GM12878 (cell line): ENCODE measurements around the gene COX18. TPM values are rescaled to one million over a fixed set of nuclear protein-coding genes. Genes with fewer than 3 reads are reported as not detected.

Experiments
- ATAC-seq: fragments of 200-7000 bp; cut with Tn5 transposase; 3 replicates; pipeline ENCODE4 v1.9.1; 2020; ENCODE audit warnings: mild to moderate bottlenecking, moderate library complexity
- BruUV-seq: library from RNA; stranded (reverse); fragments of 400-500 nt; replicated peaks from 2 replicates; lab custom pipeline; 2021; lab: Mats Ljungman, UMichigan
- CTCF ChIA-PET: fragments of 300-600 bp; sonication (Branson Sonifier 250); formaldehyde crosslinking; extraction: SDS; loops from one replicate; lab custom pipeline; 2021; ENCODE audit warnings: inconsistent platforms; lab: Yijun Ruan, JAX
- POLR2A ChIA-PET: fragments of 350-600 bp; formaldehyde crosslinking; extraction: SDS; loops from one replicate; lab custom pipeline; 2021; ENCODE audit warnings: inconsistent platforms; lab: Charles Lee
- RAD21 ChIA-PET: fragments of 300-600 bp; sonication (Branson Sonifier 250); formaldehyde crosslinking; loops from one replicate; lab custom pipeline; 2023; ENCODE audit warnings: antibody characterized with exemption; ENCODE audit not compliant: unreplicated experiment; lab: Charles Lee
- SMC1A ChIA-PET: fragments of 300-600 bp; sonication (Branson Sonifier 250); formaldehyde crosslinking; loops from one replicate; lab custom pipeline; 2023; ENCODE audit not compliant: unreplicated experiment, uncharacterized antibody; lab: Charles Lee
- DNase-seq: peaks from one replicate; pipeline ENCODE4 v3.0.0-alpha.2; 2011; ENCODE audit warnings: low read depth, low spot score
- FAIRE-seq: peaks from 3 replicates; lab custom pipeline; 2011; peaks lifted over from hg19 to GRCh38; lab: Jason Lieb, UNC
- H2AFZ ChIP-seq: 2 replicates; pipeline ENCODE4 v1.6.0; 2011; ENCODE audit warnings: low read depth, low read length, control low read depth; ENCODE audit not compliant: control insufficient read depth
- H3K27ac ChIP-seq: 2 replicates; pipeline ENCODE4 v1.5.1; 2011; ENCODE audit warnings: control low read depth; ENCODE audit not compliant: control insufficient read depth, insufficient read depth
- H3K27me3 ChIP-seq, 2 experiments: replicated peaks in 1 of 2; 2 replicates each; pipeline versions ENCODE4 v1.6.0 to v1.6.1; 2011; ENCODE audit warnings: low read length in 1 of 2; ENCODE audit not compliant: control insufficient read depth in 2 of 2, insufficient read depth in 2 of 2
- H3K36me3 ChIP-seq, 2 experiments: 2 replicates each; pipeline ENCODE4 v1.5.1; 2011; ENCODE audit warnings: low read length in 1 of 2; ENCODE audit not compliant: control insufficient read depth in 2 of 2, insufficient read depth in 2 of 2
- H3K4me1 ChIP-seq: 2 replicates; pipeline ENCODE4 v1.6.1; 2011; ENCODE audit warnings: mild to moderate bottlenecking, low read length, moderate library complexity, mixed read lengths; ENCODE audit not compliant: control insufficient read depth, insufficient read depth
- H3K4me2 ChIP-seq: 2 replicates; pipeline ENCODE4 v1.6.0; 2011; ENCODE audit warnings: control low read depth; ENCODE audit not compliant: control insufficient read depth, insufficient read depth
- H3K4me3 ChIP-seq: fragments of 200-600 bp; sonication (generic); 2 replicates; pipeline ENCODE4 v1.5.1; 2016
- H3K79me2 ChIP-seq: 2 replicates; pipeline ENCODE4 v1.6.0; 2011; ENCODE audit warnings: low read length; ENCODE audit not compliant: control insufficient read depth, insufficient read depth
- H3K9ac ChIP-seq: 2 replicates; pipeline ENCODE4 v1.8.0; 2011; ENCODE audit warnings: low read length, control low read depth, mixed read lengths; ENCODE audit not compliant: control insufficient read depth, insufficient read depth
- H3K9me3 ChIP-seq: replicated peaks from 3 replicates; pipeline ENCODE4 v1.5.1; 2011; ENCODE audit warnings: mild to moderate bottlenecking, low read length; ENCODE audit not compliant: control insufficient read depth, insufficient read depth
- H4K20me1 ChIP-seq: 2 replicates; pipeline ENCODE4 v1.6.0; 2011; ENCODE audit not compliant: control insufficient read depth, insufficient read depth
- FOXM1 ChIP-seq: IDR thresholded peaks from 2 replicates; pipeline ENCODE4 v1.6.1; 2012; ENCODE audit warnings: low read depth, mild to moderate bottlenecking, inconsistent platforms, low read length, moderate library complexity
- NR2C2 ChIP-seq: IDR thresholded peaks from 2 replicates; pipeline ENCODE4 v1.6.1; 2011; ENCODE audit warnings: borderline replicate concordance, low read depth; ENCODE audit not compliant: control insufficient read depth, insufficient read length
- NR2F1 ChIP-seq: fragments of 450-650 bp; conservative IDR thresholded peaks from 2 replicates; pipeline ENCODE4 v1.6.1; 2017; ENCODE audit warnings: mild to moderate bottlenecking
- SPI1 ChIP-seq: IDR thresholded peaks from 2 replicates; pipeline ENCODE4 v1.6.1; 2011; ENCODE audit warnings: low read depth, mild to moderate bottlenecking, low read length, moderate library complexity, borderline replicate concordance; ENCODE audit not compliant: insufficient read depth
- WGBS: methylation state at CpG from one replicate; pipeline ENCODE4 v1.1.6; 2016; ENCODE audit warnings: low lambda C conversion rate; ENCODE audit not compliant: insufficient replicate concordance, insufficient coverage; ENCODE audit errors: missing lambda C conversion rate; 5-methylcytosine and 5-hydroxymethylcytosine counted together
- in situ Hi-C: fragments of 300-500 bp; cut with MboI; formaldehyde crosslinking; loops from 9 replicates; pipeline ENCODE4 v1.14.3; 2018; ENCODE audit warnings: mixed read lengths
- intact Hi-C: fragments of 100-400 bp; cut with micrococcal nuclease; formaldehyde crosslinking; loops from one replicate; pipeline ENCODE4 v1.14.2; 2022; ENCODE audit not compliant: unreplicated experiment
- polyA plus RNA-seq, 11 experiments: library from polyadenylated mRNA; depleted of rRNA in 4 of 11; unstranded in 6 of 11; stranded (reverse) in 5 of 11; fragments of >200 nt; fragmentation: Nextera tagmentation in 4 of 11; fragmentation: Illumina TruSeq in 1 of 11; extraction: Ambion mirVana in 4 of 11; extraction: Trizol in 1 of 11; gene quantifications; 1 replicate in 1 of 11; 2 replicates in 10 of 11; pipeline versions ENCODE4 v1.2.1 to v1.2.3, GENCODE V29; 2011 to 2016; ENCODE audit warnings: inconsistent platforms in 2 of 11, missing spikeins in 2 of 11, low read depth in 1 of 11
- total RNA-seq, 4 experiments: library from RNA; depleted of rRNA in 3 of 4; stranded (reverse); fragments of >200 nt in 3 of 4; fragmentation: Illumina TruSeq in 1 of 4; extraction: Trizol in 1 of 4; gene quantifications; 2 replicates each; pipeline versions ENCODE4 v1.2.1 to v1.2.3, GENCODE V29; 2013 to 2021
- TF ChIP-seq, protein P1 (sequence below): IDR thresholded peaks from 2 replicates; pipeline ENCODE4 v1.6.1; 2011; ENCODE audit warnings: borderline replicate concordance, low read depth, mild to moderate bottlenecking, moderate library complexity, mixed read lengths, low read length; ENCODE audit not compliant: insufficient read depth; ENCODE audit errors: extremely low read length
- TF ChIP-seq, protein P2 (sequence below): fragments of 450-650 bp; IDR thresholded peaks from 2 replicates; pipeline ENCODE4 v1.6.1; 2017; ENCODE audit warnings: mild to moderate bottlenecking, moderate library complexity
- TF ChIP-seq, protein P3 (sequence below): fragments of 450-650 bp; IDR thresholded peaks from 2 replicates; pipeline ENCODE4 v1.6.1; 2016; ENCODE audit warnings: mild to moderate bottlenecking

Gene COX18
- total and polyA plus RNA-seq, 10 of the 15 experiments (the other 5 are each of a cell fraction or from before 2014, with no cell fraction given), result 7.2 to 36.4 (median 17.7) TPM

DNA sequence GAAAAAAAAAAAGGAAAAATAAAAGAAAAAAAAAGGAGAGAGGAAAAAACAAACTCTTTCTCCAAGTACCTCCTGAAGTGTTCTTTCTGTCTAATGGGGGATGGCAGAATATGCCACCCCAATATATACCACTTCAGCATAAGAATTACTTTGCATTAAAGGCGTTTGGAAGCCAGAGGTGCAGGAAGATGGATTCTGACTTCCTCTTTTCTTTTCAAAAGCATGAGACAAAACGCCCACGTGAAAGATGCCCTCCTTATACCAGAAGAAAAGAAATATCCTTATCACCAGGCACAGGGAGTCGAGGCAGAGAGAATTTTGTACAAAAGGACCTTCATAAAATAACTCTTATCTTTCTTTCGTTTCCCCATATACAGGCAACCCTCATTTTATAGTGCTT is 40.9 kb downstream of the COX18 start:
- FAIRE-seq (no peak), ATAC-seq (no peak), DNase-seq (no peak)
- Histone ChIP-seq H2AFZ (no peak overlapping the region), H3K27ac (no peak overlapping the region), H4K20me1 (no peaks in the 10 kb centered on the region), H3K4me3 (no peak overlapping the region), H3K79me2 (no peaks in the 10 kb centered on the region), H3K9me3 (no peaks in the 10 kb centered on the region; the same call in 2 of the 3 replicates), H3K4me1 (no peaks in the 10 kb centered on the region), H3K36me3 (no peaks in the 10 kb centered on the region), H3K9ac (no peak overlapping the region), H3K27me3 (no peaks in the 10 kb centered on the region), H3K4me2 (no peak overlapping the region)
- TF ChIP-seq NR2C2 (no peak), FOXM1 (no peak), NR2F1 (no peak), SPI1 (peak; percentile 76)
- TF ChIP-seq, protein P1, sequence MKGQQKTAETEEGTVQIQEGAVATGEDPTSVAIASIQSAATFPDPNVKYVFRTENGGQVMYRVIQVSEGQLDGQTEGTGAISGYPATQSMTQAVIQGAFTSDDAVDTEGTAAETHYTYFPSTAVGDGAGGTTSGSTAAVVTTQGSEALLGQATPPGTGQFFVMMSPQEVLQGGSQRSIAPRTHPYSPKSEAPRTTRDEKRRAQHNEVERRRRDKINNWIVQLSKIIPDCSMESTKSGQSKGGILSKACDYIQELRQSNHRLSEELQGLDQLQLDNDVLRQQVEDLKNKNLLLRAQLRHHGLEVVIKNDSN, result no peak
- TF ChIP-seq, protein P2, sequence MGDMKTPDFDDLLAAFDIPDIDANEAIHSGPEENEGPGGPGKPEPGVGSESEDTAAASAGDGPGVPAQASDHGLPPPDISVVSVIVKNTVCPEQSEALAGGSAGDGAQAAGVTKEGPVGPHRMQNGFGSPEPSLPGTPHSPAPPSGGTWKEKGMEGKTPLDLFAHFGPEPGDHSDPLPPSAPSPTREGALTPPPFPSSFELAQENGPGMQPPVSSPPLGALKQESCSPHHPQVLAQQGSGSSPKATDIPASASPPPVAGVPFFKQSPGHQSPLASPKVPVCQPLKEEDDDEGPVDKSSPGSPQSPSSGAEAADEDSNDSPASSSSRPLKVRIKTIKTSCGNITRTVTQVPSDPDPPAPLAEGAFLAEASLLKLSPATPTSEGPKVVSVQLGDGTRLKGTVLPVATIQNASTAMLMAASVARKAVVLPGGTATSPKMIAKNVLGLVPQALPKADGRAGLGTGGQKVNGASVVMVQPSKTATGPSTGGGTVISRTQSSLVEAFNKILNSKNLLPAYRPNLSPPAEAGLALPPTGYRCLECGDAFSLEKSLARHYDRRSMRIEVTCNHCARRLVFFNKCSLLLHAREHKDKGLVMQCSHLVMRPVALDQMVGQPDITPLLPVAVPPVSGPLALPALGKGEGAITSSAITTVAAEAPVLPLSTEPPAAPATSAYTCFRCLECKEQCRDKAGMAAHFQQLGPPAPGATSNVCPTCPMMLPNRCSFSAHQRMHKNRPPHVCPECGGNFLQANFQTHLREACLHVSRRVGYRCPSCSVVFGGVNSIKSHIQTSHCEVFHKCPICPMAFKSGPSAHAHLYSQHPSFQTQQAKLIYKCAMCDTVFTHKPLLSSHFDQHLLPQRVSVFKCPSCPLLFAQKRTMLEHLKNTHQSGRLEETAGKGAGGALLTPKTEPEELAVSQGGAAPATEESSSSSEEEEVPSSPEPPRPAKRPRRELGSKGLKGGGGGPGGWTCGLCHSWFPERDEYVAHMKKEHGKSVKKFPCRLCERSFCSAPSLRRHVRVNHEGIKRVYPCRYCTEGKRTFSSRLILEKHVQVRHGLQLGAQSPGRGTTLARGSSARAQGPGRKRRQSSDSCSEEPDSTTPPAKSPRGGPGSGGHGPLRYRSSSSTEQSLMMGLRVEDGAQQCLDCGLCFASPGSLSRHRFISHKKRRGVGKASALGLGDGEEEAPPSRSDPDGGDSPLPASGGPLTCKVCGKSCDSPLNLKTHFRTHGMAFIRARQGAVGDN, result no peak
- TF ChIP-seq, protein P3, sequence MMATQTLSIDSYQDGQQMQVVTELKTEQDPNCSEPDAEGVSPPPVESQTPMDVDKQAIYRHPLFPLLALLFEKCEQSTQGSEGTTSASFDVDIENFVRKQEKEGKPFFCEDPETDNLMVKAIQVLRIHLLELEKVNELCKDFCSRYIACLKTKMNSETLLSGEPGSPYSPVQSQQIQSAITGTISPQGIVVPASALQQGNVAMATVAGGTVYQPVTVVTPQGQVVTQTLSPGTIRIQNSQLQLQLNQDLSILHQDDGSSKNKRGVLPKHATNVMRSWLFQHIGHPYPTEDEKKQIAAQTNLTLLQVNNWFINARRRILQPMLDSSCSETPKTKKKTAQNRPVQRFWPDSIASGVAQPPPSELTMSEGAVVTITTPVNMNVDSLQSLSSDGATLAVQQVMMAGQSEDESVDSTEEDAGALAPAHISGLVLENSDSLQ, result no peak
- intact Hi-C loops (no loop called here), in situ Hi-C loops (no loop called here)
- POLR2A ChIA-PET, result no interaction called here
- RAD21 ChIA-PET, result no interaction called here
- SMC1A ChIA-PET, result interaction anchor here (1.2 kb wide), 1 partner anchor 58 kb away, joined by 3 read pairs; no protein-coding TSS in a partner anchor
- CTCF ChIA-PET, result no interaction called here
- BruUV-seq, result no TSS peak
- 0% methylated on average over 5 of the region's 5 CpGs for WGBS
